ENCODE results near the gene SFXN4.
A peak's percentile ranks its signal among the peaks of the same experiment; 100 is the strongest.

The SFXN4 gene

DNA sequence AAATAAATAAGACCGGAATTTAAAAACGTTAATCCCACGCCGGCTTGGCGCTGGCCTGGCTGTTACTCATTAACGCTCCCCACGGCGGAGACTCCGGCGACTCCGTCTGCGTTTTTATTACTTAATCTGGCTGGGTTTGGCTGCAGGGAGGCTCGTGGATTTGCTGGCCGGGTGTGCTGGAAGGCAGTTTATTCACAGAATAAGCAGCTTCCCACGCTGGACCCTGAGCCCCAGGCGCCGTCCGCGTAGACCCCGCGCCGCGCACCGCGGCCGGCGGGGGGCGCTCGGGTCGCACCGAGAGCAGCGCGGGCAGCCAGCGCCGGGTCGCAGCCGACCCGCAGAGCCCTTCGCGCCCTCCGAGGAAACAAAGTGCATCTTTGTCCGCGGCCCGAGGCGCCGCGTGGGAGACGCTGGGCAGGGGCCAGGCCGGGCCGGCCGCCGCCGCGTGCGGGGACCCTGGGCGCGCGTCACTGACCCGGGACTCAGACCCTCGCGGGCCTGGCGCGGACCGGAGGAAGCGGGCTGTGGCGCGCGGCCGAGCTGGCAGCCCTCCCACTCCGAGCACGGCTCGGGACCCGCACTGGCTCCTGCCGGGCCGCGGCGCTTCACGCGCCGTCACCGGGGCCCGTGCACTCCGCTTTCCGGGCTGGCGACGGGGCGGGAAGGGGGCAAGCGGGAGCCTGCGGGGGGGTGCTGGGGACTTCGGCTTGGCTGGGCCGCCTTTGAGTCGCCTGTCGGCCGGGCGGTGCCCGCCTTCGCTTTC, 41.3 kb upstream of the SFXN4 start:
- Histone ChIP-seq H3K9me3 (ENCODE audit: control insufficient read depth in 2 of 2, low read length in 2 of 2) (no peaks in the 10 kb centered on the region), H3K27ac (ENCODE audit: low read length) (peak overlapping the region; percentile 75), H3K9ac (ENCODE audit: low read length in 2 of 2) (peak overlapping the region; percentile 65 to 66), H3K4me1 (ENCODE audit: control insufficient read depth, insufficient read depth, low read length) (peaks cover 31% of the 10 kb centered on the region), H3K36me3 (ENCODE audit: control insufficient read depth in 2 of 2, insufficient read depth in 2 of 2, low read length in 2 of 2) (no peaks in the 10 kb centered on the region), H3K4me3 (ENCODE audit: low read length in 2 of 2) (peak overlapping the region; percentile 46 to 92), H3K27me3 (ENCODE audit: control insufficient read depth in 1 of 2, insufficient read depth in 2 of 2, low read length in 2 of 2) (no peaks in the 10 kb centered on the region)

DNA sequence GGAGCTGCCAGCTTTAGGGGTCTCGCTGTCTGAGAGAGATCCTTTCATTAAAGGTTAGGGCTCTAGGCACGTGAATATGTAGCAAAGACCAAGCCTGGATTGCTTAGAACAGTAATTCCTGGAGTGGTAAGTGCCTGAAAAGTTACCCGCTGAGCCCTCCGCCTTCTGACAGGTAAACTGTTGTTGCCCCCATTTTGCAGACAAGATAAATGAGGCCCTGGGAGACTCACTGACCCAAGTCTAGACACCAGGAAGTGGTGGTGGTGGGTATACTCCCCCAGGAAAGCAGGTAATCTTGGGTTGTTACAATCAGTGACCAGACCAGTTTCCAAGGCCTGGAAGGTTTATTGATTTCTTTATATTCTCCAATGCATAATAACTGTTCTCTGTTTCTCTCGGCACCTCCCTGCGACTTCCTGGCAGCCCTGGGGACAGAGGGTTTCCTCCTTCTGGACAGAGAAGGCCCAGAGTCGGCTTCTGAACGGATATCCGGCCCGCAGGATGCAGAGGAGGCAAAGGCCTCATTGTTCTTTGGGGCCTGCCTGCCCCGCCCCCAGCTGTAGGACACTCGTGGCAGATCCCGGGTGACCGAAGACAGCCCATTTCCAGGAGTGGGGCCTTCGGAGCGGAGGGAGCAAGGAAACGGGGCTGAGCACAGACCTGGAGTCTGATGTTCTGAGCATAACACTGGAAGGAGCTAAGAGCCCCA, 40.5 kb upstream of the SFXN4 start:
- Histone ChIP-seq H3K9me3 (ENCODE audit: control insufficient read depth in 2 of 2, low read length in 2 of 2) (no peaks in the 10 kb centered on the region), H3K9ac (ENCODE audit: low read length in 2 of 2) (peak overlapping the region; percentile 65 to 66), H3K27ac (ENCODE audit: low read length) (peak overlapping the region; percentile 75), H3K36me3 (ENCODE audit: control insufficient read depth in 2 of 2, insufficient read depth in 2 of 2, low read length in 2 of 2) (no peaks in the 10 kb centered on the region), H3K4me3 (ENCODE audit: low read length in 2 of 2) (peak overlapping the region; percentile 36 to 92), H3K27me3 (ENCODE audit: control insufficient read depth in 1 of 2, insufficient read depth in 2 of 2, low read length in 2 of 2) (no peaks in the 10 kb centered on the region), H3K4me1 (ENCODE audit: control insufficient read depth, insufficient read depth, low read length) (peaks cover 24% of the 10 kb centered on the region)

GRCh38 chr10:119203006-119203405, 37.5 kb upstream of the SFXN4 start:
- Histone ChIP-seq H3K4me1 (ENCODE audit: control insufficient read depth, insufficient read depth, low read length) (peaks cover 12% of the 10 kb centered on the region), H3K9me3 (ENCODE audit: control insufficient read depth in 2 of 2, low read length in 2 of 2) (no peaks in the 10 kb centered on the region), H3K27ac (ENCODE audit: low read length) (no peak overlapping the region), H3K27me3 (ENCODE audit: control insufficient read depth in 1 of 2, insufficient read depth in 2 of 2, low read length in 2 of 2) (no peaks in the 10 kb centered on the region), H3K36me3 (ENCODE audit: control insufficient read depth in 2 of 2, insufficient read depth in 2 of 2, low read length in 2 of 2) (no peaks in the 10 kb centered on the region), H3K4me3 (ENCODE audit: low read length in 2 of 2) (no peak overlapping the region), H3K9ac (ENCODE audit: low read length in 2 of 2) (no peak overlapping the region)

- Histone ChIP-seq H3K4me1 (ENCODE audit: control insufficient read depth, insufficient read depth, low read length) (peaks cover 7% of the 10 kb centered on the region), H3K4me3 (ENCODE audit: low read length in 2 of 2) (no peak overlapping the region), H3K27ac (ENCODE audit: low read length) (no peak overlapping the region)
Observed at GRCh38 chr10:119201233-119201632, 35.7 kb upstream of the SFXN4 start.

DNA sequence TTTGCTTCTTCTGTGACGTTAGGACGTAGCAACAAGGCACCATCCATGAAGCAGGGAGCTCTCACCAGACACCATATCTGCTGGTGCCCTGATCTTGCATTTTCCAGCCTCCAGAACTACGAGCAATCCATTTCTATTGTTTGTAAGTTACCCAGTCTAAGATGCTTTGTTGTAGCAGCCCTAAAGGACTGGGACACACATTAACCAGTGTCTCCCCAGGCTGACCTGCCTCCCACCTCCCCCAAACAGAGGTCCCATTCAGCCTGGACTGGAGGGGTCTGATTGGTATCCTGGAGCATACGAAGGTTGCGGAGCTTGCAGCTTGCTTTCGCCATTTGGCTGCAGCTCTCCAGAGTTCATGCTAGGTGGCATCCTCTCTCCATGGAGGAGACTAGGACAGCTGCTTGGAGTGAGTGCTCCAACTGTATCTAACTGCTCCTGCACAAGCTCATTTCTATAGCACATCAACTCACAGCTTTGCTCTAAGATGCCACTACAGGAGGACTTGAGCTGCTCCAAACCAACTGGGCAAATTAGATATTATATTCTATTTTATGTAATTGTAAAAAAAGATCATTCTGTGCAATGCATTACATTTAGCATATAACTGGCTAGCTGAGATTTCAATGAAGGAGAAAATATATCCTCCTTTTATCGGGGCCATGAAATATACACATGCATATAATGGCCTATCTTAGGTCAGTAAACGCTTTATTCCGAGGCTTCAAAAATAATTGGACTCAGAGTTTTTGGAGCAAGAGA, 33.9 kb upstream of the SFXN4 start:
- Histone ChIP-seq H3K4me3 (ENCODE audit: low read length in 2 of 2) (peak overlapping the region in 1 of 2 donors; percentile 54), H3K9me3 (ENCODE audit: control insufficient read depth in 2 of 2, low read length in 2 of 2) (no peaks in the 10 kb centered on the region), H3K36me3 (ENCODE audit: control insufficient read depth in 2 of 2, insufficient read depth in 2 of 2, low read length in 2 of 2) (no peaks in the 10 kb centered on the region), H3K9ac (ENCODE audit: low read length in 2 of 2) (peak overlapping the region in 1 of 2 donors; percentile 29), H3K4me1 (ENCODE audit: control insufficient read depth, insufficient read depth, low read length) (no peaks in the 10 kb centered on the region), H3K27ac (ENCODE audit: low read length) (no peak overlapping the region), H3K27me3 (ENCODE audit: control insufficient read depth in 1 of 2, insufficient read depth in 2 of 2, low read length in 2 of 2) (no peaks in the 10 kb centered on the region)

More at GRCh38 chr10:119201233-119201632, 35.7 kb upstream of the SFXN4 start:
- Histone ChIP-seq H3K9ac (ENCODE audit: low read length in 2 of 2) (no peak overlapping the region), H3K36me3 (ENCODE audit: control insufficient read depth in 2 of 2, insufficient read depth in 2 of 2, low read length in 2 of 2) (no peaks in the 10 kb centered on the region), H3K9me3 (ENCODE audit: control insufficient read depth in 2 of 2, low read length in 2 of 2) (no peaks in the 10 kb centered on the region), H3K27me3 (ENCODE audit: control insufficient read depth in 1 of 2, insufficient read depth in 2 of 2, low read length in 2 of 2) (no peaks in the 10 kb centered on the region)

GRCh38 chr10:119198438-119198837, 32.9 kb upstream of the SFXN4 start:
- H3K4me3 ChIP-seq (ENCODE audit: low read length in 2 of 2): no peak overlapping the region
- no peaks in the 10 kb centered on the region for H3K9me3 ChIP-seq (ENCODE audit: control insufficient read depth in 2 of 2, low read length in 2 of 2)
- H3K9ac ChIP-seq (ENCODE audit: low read length in 2 of 2): no peak overlapping the region
- no peaks in the 10 kb centered on the region for H3K4me1 ChIP-seq (ENCODE audit: control insufficient read depth, insufficient read depth, low read length)
- no peaks in the 10 kb centered on the region for H3K36me3 ChIP-seq (ENCODE audit: control insufficient read depth in 2 of 2, insufficient read depth in 2 of 2, low read length in 2 of 2)
- H3K27ac ChIP-seq (ENCODE audit: low read length): no peak overlapping the region
- no peaks in the 10 kb centered on the region for H3K27me3 ChIP-seq (ENCODE audit: control insufficient read depth in 1 of 2, insufficient read depth in 2 of 2, low read length in 2 of 2)

DNA sequence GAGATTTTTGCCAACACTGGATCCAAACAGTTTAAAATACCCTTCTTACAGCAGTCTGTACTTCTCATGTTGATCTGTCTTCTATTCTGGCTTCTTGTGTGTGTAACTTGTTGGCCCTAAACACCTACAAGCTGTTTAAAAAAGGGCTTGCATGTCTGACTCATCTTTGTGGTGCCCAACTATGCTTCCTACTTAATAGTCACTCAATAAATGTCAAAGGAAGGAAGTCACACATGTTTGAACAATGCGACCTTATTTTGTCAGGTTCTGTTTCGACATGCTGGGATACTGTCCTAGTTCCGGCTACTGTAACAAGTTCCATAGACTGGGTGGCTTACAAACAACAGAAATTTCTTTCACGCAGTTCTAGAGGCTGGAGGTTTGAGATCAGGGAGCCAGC, 32.4 kb upstream of the SFXN4 start:
- no peaks in the 10 kb centered on the region for H3K9me3 ChIP-seq (ENCODE audit: control insufficient read depth in 2 of 2, low read length in 2 of 2)
- H3K27me3 ChIP-seq (ENCODE audit: control insufficient read depth in 1 of 2, insufficient read depth in 2 of 2, low read length in 2 of 2): no peaks in the 10 kb centered on the region
- H3K27ac ChIP-seq (ENCODE audit: low read length): no peak overlapping the region
- no peaks in the 10 kb centered on the region for H3K36me3 ChIP-seq (ENCODE audit: control insufficient read depth in 2 of 2, insufficient read depth in 2 of 2, low read length in 2 of 2)
- H3K4me1 ChIP-seq (ENCODE audit: control insufficient read depth, insufficient read depth, low read length): no peaks in the 10 kb centered on the region
- H3K9ac ChIP-seq (ENCODE audit: low read length in 2 of 2): no peak overlapping the region
- H3K4me3 ChIP-seq (ENCODE audit: low read length in 2 of 2): no peak overlapping the region

DNA sequence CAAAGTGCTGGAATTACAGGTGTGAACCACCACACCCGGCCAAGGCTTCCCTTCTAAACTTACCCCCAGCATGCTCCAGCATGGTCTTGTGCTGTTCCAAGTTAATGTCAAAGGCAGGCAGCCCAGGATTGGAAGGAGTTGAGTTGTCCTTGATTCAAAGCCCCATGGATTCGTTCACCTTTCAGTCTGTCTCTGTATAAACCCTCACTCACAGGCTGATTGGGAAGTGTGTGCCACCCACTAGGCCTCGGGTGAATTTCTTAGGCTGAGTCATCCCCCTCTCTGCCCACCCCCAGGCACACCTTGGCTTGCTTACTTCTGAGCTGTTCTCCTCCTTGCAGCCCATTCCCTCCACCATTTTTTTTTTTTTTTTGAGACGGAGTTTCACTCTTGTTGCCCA, 26.4 kb upstream of the SFXN4 start:
- Histone ChIP-seq H3K27me3 (ENCODE audit: control insufficient read depth in 1 of 2, insufficient read depth in 2 of 2, low read length in 2 of 2) (no peaks in the 10 kb centered on the region), H3K36me3 (ENCODE audit: control insufficient read depth in 2 of 2, insufficient read depth in 2 of 2, low read length in 2 of 2) (no peaks in the 10 kb centered on the region), H3K27ac (ENCODE audit: low read length) (no peak overlapping the region), H3K9ac (ENCODE audit: low read length in 2 of 2) (no peak overlapping the region), H3K4me3 (ENCODE audit: low read length in 2 of 2) (no peak overlapping the region), H3K4me1 (ENCODE audit: control insufficient read depth, insufficient read depth, low read length) (no peaks in the 10 kb centered on the region), H3K9me3 (ENCODE audit: control insufficient read depth in 2 of 2, low read length in 2 of 2) (no peaks in the 10 kb centered on the region)

DNA sequence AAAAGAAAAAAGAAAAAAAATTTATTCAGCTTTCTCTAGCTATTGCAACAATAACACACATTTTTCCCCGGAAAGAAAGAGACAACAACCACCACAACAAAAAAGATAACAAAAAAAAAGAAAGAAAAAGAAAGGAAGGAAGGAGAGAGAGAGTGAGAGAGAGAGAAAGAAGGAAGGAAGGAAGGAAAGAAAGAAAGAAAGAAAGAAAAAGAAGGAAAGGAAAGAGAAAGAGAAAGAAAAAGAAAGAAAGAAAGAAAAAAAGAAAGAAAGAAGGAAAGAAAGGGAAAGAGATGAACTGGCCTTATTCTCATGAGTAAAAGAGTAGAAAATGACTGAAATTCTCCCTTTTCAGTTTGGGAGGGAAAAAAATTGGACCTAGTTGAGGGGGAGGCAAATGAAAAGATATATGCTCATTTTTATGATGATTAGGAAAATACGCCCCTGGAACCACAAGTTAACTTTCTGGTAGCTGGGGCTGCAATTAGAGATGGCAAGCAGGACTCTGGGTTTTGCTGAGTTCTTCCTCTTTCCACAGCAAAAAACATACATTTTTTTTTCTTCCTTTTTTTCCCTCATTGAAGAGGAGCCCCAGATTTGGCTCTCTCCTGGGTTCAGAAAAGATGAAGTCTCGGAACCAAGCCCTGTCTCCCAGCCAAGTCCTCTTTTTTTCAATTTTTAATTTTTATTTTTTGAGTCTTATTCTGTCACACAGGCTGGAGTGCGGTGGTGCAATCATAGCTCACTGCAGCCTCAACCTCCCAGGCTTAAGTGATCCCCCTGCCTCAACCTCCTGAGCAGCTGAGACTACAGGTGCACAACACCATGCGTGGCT, 25.7 kb upstream of the SFXN4 start:
- no peaks in the 10 kb centered on the region for H3K4me1 ChIP-seq (ENCODE audit: control insufficient read depth, insufficient read depth, low read length)
- no peak overlapping the region for H3K27ac ChIP-seq (ENCODE audit: low read length)
- H3K9ac ChIP-seq (ENCODE audit: low read length in 2 of 2): no peak overlapping the region
- H3K9me3 ChIP-seq (ENCODE audit: control insufficient read depth in 2 of 2, low read length in 2 of 2): no peaks in the 10 kb centered on the region
- no peaks in the 10 kb centered on the region for H3K36me3 ChIP-seq (ENCODE audit: control insufficient read depth in 2 of 2, insufficient read depth in 2 of 2, low read length in 2 of 2)
- no peaks in the 10 kb centered on the region for H3K27me3 ChIP-seq (ENCODE audit: control insufficient read depth in 1 of 2, insufficient read depth in 2 of 2, low read length in 2 of 2)
- no peak overlapping the region for H3K4me3 ChIP-seq (ENCODE audit: low read length in 2 of 2)

DNA sequence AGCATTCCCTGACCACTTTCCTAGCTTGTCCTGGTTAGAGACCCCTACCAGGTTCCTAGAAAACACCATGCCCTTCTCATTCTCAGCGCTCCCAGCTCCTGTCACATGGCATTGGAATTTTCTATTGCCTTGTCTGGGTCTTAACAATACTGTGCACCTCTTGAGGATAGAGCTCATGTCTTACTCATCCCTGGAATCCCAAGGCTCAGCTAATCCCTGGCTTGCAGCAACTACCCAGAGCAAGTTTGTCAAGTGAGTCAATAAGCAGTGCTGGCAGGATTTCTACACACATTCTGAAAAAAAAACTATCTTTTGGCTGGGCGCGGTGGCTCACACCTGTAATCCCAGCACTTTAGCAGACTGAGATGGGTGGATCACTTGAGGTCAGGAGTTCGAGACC, 24.8 kb upstream of the SFXN4 start:
- Histone ChIP-seq H3K9ac (ENCODE audit: low read length in 2 of 2) (no peak overlapping the region), H3K27me3 (ENCODE audit: control insufficient read depth in 1 of 2, insufficient read depth in 2 of 2, low read length in 2 of 2) (no peaks in the 10 kb centered on the region), H3K27ac (ENCODE audit: low read length) (no peak overlapping the region), H3K4me1 (ENCODE audit: control insufficient read depth, insufficient read depth, low read length) (no peaks in the 10 kb centered on the region), H3K4me3 (ENCODE audit: low read length in 2 of 2) (no peak overlapping the region), H3K36me3 (ENCODE audit: control insufficient read depth in 2 of 2, insufficient read depth in 2 of 2, low read length in 2 of 2) (no peaks in the 10 kb centered on the region), H3K9me3 (ENCODE audit: control insufficient read depth in 2 of 2, low read length in 2 of 2) (no peaks in the 10 kb centered on the region)

Measured in stomach smooth muscle (tissue), 2 donors.